ENCODE results near the gene FLVCR1.

FLVCR1 gene

GRCh38 chr1:212920896-212921295, 62.8 kb downstream of the FLVCR1 start:
- FAIRE-seq (peak; percentile 58), DNase-seq (ENCODE audit: insufficient read length) (no peak)
- TF ChIP-seq POLR2A (IDR thresholded peaks at IDR 0.05; ENCODE audit: low read depth, low read length) (no peak), POLR2AphosphoS5 (IDR thresholded peaks at IDR 0.05; ENCODE audit: low read depth, low read length) (no peak), TAF1 (IDR thresholded peaks at IDR 0.05; ENCODE audit: borderline replicate concordance, low read depth, low read length) (no peak)

GRCh38 chr1:212922016-212922415, 63.9 kb downstream of the FLVCR1 start:
- FAIRE-seq (no peak), DNase-seq (ENCODE audit: insufficient read length) (no peak)
- TF ChIP-seq POLR2A (IDR thresholded peaks at IDR 0.05; ENCODE audit: low read depth, low read length) (no peak), TAF1 (IDR thresholded peaks at IDR 0.05; ENCODE audit: borderline replicate concordance, low read depth, low read length) (no peak), POLR2AphosphoS5 (IDR thresholded peaks at IDR 0.05; ENCODE audit: low read depth, low read length) (no peak)

GRCh38 chr1:212926372-212926771, 68.3 kb downstream of the FLVCR1 start:
- FAIRE-seq: no peak
- no peak for TF ChIP-seq POLR2A (IDR thresholded peaks at IDR 0.05; ENCODE audit: low read depth, low read length)
- TF ChIP-seq POLR2AphosphoS5 (IDR thresholded peaks at IDR 0.05; ENCODE audit: low read depth, low read length): no peak
- no peak for TF ChIP-seq TAF1 (IDR thresholded peaks at IDR 0.05; ENCODE audit: borderline replicate concordance, low read depth, low read length)
- no peak for DNase-seq (ENCODE audit: insufficient read length)

- TF ChIP-seq TAF1 (IDR thresholded peaks at IDR 0.05; ENCODE audit: borderline replicate concordance, low read depth, low read length): no peak
- no peak for TF ChIP-seq POLR2AphosphoS5 (IDR thresholded peaks at IDR 0.05; ENCODE audit: low read depth, low read length)
- no peak; the same call in 1 of the 2 replicates for TF ChIP-seq POLR2A (IDR thresholded peaks at IDR 0.05; ENCODE audit: low read depth, low read length)
- DNase-seq (ENCODE audit: insufficient read length) (no peak), FAIRE-seq (peak; percentile 86)
These were observed 70.5 kb downstream of the FLVCR1 start for GRCh38 chr1:212928323-212929291.

GRCh38 chr1:212930986-212931678, 73.1 kb downstream of the FLVCR1 start:
- TF ChIP-seq POLR2A (IDR thresholded peaks at IDR 0.05; ENCODE audit: low read depth, low read length): no peak
- no peak for TF ChIP-seq TAF1 (IDR thresholded peaks at IDR 0.05; ENCODE audit: borderline replicate concordance, low read depth, low read length)
- no peak for TF ChIP-seq POLR2AphosphoS5 (IDR thresholded peaks at IDR 0.05; ENCODE audit: low read depth, low read length)
- FAIRE-seq (peak; percentile 85), DNase-seq (ENCODE audit: insufficient read length) (no peak)

GRCh38 chr1:212933815-212934471, 75.9 kb downstream of the FLVCR1 start:
- FAIRE-seq (peak; percentile 14), DNase-seq (ENCODE audit: insufficient read length) (no peak)
- TF ChIP-seq POLR2AphosphoS5 (IDR thresholded peaks at IDR 0.05; ENCODE audit: low read depth, low read length) (no peak), POLR2A (IDR thresholded peaks at IDR 0.05; ENCODE audit: low read depth, low read length) (no peak), TAF1 (IDR thresholded peaks at IDR 0.05; ENCODE audit: borderline replicate concordance, low read depth, low read length) (no peak)

GRCh38 chr1:212935387-212935981, 77.4 kb downstream of the FLVCR1 start:
- DNase-seq (ENCODE audit: insufficient read length) (no peak), FAIRE-seq (no peak)
- TF ChIP-seq TAF1 (IDR thresholded peaks at IDR 0.05; ENCODE audit: borderline replicate concordance, low read depth, low read length): no peak
- TF ChIP-seq POLR2A (IDR thresholded peaks at IDR 0.05; ENCODE audit: low read depth, low read length): no peak
- no peak for TF ChIP-seq POLR2AphosphoS5 (IDR thresholded peaks at IDR 0.05; ENCODE audit: low read depth, low read length)

- no peak for DNase-seq (ENCODE audit: insufficient read length)
- no peak for TF ChIP-seq POLR2A (IDR thresholded peaks at IDR 0.05; ENCODE audit: low read depth, low read length)
- TF ChIP-seq TAF1 (IDR thresholded peaks at IDR 0.05; ENCODE audit: borderline replicate concordance, low read depth, low read length): no peak
- no peak for TF ChIP-seq POLR2AphosphoS5 (IDR thresholded peaks at IDR 0.05; ENCODE audit: low read depth, low read length)
- FAIRE-seq: no peak
These were observed 79.0 kb downstream of the FLVCR1 start for GRCh38 chr1:212937034-212937433.

GRCh38 chr1:212938846-212939245, 80.8 kb downstream of the FLVCR1 start:
- no peak for DNase-seq (ENCODE audit: insufficient read length)
- TF ChIP-seq TAF1 (IDR thresholded peaks at IDR 0.05; ENCODE audit: borderline replicate concordance, low read depth, low read length) (no peak), POLR2AphosphoS5 (IDR thresholded peaks at IDR 0.05; ENCODE audit: low read depth, low read length) (no peak), POLR2A (IDR thresholded peaks at IDR 0.05; ENCODE audit: low read depth, low read length) (no peak)
- FAIRE-seq: no peak

- FAIRE-seq: no peak
- TF ChIP-seq POLR2A (IDR thresholded peaks at IDR 0.05; ENCODE audit: low read depth, low read length) (no peak), TAF1 (IDR thresholded peaks at IDR 0.05; ENCODE audit: borderline replicate concordance, low read depth, low read length) (no peak), POLR2AphosphoS5 (IDR thresholded peaks at IDR 0.05; ENCODE audit: low read depth, low read length) (no peak)
- DNase-seq (ENCODE audit: insufficient read length): no peak
These were observed 83.4 kb downstream of the FLVCR1 start for GRCh38 chr1:212941452-212941851.

All from GM12892 (cell line).